ENCODE measurements around the gene ZNF655.
"Not testable (repeated sequence)": the region's sequence is repeated elsewhere in the genome, so short reads cannot be mapped to it uniquely, and the experiment has no call there.

Gene ZNF655

GRCh38 chr7:99558306-99559174 lies at the start of gene ZNF655:
Gene ZNF655 (plus strand): TSS chr7:99558642. CDS start chr7:99560560, 1,918 bp downstream.
- DNase-seq = peak; percentile 95

- DNase-seq = no peak
Observed at GRCh38 chr7:99514050-99514449, 44.4 kb upstream of the ZNF655 start.

GRCh38 chr7:99521399-99521798 lies 37.0 kb upstream of the ZNF655 start:
- no peak for DNase-seq

- DNase-seq = no peak
Observed at GRCh38 chr7:99525713-99526440, 32.6 kb upstream of the ZNF655 start.

GRCh38 chr7:99531354-99531765 lies 27.1 kb upstream of the ZNF655 start:
- DNase-seq = no peak

- DNase-seq = no peak
Observed at GRCh38 chr7:99535667-99536066, 22.8 kb upstream of the ZNF655 start.

- DNase-seq = no peak
Observed at GRCh38 chr7:99539213-99539811, 19.1 kb upstream of the ZNF655 start.

- DNase-seq = no peak
Observed at GRCh38 chr7:99540542-99540941, 17.9 kb upstream of the ZNF655 start.

- no peak for DNase-seq
Observed at GRCh38 chr7:99541212-99541611, 17.2 kb upstream of the ZNF655 start.

GRCh38 chr7:99543081-99543671 lies 15.3 kb upstream of the ZNF655 start:
- DNase-seq = no peak

- DNase-seq = no peak
Observed at GRCh38 chr7:99543916-99544315, 14.5 kb upstream of the ZNF655 start.

- DNase-seq = not testable (repeated sequence)
Observed at GRCh38 chr7:99545308-99545707, 13.1 kb upstream of the ZNF655 start.

GRCh38 chr7:99549545-99549944 lies 8.9 kb upstream of the ZNF655 start:
- not testable (repeated sequence) for DNase-seq

GRCh38 chr7:99551334-99551733 lies 7.1 kb upstream of the ZNF655 start:
- DNase-seq = no peak

GRCh38 chr7:99551767-99552463 lies 6.5 kb upstream of the ZNF655 start, which contains the start of gene FAM200A:
Gene FAM200A (minus strand): TSS chr7:99552114. CDS start chr7:99548407, 3,707 bp downstream.
- peak; percentile 95 for DNase-seq

- no peak for DNase-seq
Observed at GRCh38 chr7:99553039-99553438, 5.4 kb upstream of the ZNF655 start.

GRCh38 chr7:99554939-99555338 lies 3.5 kb upstream of the ZNF655 start:
- DNase-seq = no peak

- DNase-seq = no peak
Observed at GRCh38 chr7:99557196-99557607, 1.2 kb upstream of the ZNF655 start.

GRCh38 chr7:99557940-99558305 lies 519 bp upstream of the ZNF655 start:
- DNase-seq = no peak

- no peak for DNase-seq
Observed at GRCh38 chr7:99559175-99559915, 903 bp downstream of the ZNF655 start.

- DNase-seq = no peak
Observed at GRCh38 chr7:99560834-99561736, 2.6 kb downstream of the ZNF655 start.
